ENCODE data around the gene DOK4.

DOK4 gene

DNA sequence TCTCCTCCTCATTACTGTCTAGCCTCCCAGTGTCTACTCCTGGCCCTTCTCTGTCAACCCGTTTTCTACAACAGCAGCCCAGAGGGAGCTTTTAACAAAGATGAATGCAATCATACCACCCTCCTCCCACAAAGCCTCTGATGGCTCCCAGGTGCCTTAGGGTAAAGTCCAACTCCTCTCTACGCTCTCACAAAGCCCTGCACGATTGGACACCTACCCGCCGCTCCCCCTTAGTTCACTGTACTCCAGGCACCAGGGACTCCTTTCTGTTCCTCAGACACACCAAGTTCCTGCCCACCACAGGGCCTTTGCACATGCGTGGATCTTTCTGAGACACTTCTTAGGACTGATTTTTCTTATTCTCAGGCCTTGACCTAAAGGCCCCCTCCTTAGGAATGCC, 32.6 kb upstream of the DOK4 start:
- no peak for DNase-seq

DNA sequence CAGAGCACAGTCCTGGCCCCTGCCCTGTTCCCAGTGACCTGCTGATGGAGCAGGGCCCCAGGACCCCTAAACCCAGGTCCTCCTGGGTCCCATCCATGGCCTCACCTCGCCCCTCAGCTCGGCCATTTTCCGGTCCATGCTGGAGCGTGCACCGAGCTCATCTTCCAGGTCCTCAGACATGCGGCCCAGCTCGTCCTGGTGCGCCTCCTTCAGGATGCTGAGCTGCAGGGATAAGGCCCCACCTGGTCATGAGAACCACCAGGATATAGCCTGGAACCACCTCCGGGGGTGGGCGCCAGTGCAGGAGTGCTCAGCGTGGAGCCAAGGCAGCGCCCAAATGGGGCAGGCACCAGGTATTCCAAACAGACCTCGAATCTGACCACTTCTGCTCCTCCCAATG, 32.2 kb upstream of the DOK4 start:
- no peak for DNase-seq

DNA sequence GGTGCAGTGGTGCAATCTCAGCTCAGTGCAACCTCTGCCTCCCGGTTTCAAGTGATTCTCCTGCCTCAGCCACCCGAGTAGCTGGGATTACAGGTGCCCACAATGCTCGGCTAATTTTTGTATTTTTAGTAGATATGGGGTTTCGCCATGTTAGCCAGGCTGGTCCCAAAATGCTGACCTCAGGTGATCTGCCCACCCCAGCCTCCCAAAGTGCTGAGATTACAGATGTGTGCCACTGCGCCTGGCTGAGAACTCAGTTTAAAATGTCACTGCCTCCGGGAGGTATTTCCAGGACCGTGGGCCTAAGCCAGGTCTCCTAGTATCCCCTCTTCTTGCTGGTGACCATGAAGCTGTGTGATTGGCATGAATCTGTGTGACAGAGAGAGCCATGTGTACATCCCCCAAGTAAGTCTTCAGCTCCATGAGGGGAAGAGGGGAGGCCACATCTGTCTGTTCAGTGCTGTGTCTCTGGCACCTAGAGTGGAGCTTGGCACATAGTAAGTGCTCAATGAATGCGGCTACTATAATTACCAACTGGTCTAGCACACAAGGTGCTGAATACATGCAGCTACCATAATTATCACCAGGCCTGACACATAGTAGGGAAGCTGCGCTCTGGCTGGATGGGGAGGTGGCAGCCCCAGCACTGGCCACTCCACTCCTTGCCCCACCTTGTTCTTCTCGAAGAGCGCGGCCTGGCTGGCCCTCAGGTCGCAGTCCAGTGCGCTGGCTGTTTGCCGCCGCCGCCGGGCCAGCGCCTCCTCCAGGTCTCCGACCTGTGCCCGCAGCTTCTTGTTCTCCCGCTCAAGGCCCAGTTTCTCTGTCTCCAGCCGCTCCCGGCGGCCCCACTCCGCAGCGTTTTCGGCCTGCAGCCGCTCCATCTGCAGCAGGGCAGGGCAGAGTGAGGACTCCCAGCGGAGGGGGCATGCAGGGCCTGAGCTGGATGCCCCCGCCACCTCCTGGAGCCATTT, 31.4 kb upstream of the DOK4 start:
- no peak for DNase-seq

DNA sequence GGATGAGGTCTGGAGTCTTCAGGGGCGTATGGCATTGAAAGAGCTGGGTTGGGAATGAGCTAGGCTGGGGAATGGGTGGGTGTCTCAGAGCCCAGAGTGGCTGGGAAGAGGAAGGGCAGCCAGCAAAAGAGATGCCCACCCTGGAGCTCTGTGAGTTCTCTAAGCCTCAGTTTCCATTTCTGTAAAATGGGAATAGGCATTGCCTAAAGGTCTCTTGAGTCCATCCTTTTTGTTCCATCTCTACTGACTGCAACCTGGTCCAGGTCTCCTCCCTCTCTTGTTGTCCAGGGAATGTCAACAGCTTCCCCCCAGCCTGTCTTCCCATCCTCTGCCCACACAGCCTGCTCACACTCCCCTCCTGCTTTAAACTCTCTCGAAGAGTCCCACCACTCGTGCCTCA, 30.5 kb upstream of the DOK4 start:
- no peak for DNase-seq

DNA sequence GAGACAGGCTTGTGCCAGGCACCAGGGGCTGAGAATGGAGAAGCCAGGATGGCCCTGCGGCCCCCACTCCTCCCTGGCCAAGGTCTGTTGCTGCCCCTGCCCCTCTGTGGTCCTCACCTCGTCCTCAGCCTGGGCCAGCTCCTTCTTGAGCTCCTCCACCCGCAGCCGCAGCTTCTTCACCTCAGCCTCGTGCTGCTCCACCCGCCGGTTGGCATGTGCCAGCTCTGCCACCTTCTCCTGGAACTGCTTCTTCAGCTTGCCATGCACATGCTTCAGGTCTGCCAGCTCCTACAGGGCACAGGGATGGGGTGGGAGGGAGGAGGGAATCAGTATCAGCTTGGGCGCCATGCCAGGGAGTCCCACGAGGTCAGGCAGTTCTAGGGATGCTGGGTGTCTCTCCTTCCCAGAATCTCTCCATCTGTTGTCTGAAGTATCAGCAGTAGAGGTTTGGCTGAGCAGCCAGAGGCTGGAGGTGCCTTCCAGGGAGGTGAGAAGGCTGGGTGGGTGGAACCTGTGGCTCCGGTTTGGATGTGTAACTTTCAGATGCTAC, 30.0 kb upstream of the DOK4 start:
- DNase-seq: no peak

DNA sequence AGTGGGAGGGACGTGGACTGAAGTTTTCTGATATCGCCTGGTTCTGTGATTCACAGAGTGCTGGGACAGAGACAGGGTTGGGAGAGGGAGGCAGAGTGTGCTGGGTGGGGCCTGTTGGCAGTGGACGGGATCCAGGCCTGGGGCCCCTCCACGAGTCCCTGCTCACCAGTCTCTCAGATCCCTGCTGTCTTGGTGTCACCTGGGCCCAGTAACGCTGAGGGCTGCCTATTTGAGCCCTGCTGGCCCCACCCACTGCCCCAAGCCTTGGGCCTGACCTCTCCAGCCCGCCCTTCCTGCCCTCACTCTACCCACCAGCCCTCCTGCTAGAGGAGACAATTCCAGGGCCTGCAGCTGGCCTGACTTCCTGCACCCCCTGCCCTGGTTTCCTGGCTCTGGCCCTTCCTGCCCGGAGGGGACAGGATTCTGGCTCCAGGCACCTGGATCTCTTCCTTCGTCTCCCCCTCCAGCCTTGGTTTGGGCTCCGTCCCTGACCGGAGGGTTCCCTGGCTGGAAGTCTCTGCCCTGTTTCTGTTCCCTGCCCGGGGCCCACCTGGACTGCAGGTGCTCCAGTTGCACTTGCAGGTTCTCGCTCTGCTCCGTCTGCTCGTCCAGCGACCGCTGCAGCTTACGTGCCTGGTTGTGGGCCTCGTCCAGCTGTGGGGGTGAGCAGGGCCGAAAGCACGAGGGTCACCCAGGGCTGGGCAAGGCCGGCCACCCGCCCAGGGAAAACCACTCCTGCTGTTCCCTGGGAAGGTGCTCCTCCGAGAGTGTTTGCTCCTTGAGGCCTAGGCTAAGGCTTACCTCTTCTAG, 28.7 kb upstream of the DOK4 start:
- no peak for DNase-seq

DNA sequence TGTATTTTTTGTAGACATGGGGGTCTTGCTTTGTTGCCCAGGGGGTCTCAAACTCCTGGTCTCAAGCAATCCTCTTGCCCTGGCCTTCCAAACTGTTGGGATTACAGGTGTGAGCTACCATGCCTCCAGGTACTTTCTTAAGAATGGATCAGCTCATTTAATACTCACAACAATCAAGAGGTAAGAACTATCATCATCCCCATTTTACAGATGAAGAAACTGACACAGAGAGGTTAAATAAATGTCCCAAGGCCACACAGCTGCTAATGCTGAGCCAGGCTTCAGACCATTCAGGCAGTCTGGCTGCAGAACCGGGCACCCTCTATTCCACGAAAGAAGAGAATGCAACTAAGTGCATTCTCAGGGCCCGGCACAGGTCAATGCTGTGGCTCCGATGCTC, 28.1 kb upstream of the DOK4 start:
- DNase-seq: no peak

DNA sequence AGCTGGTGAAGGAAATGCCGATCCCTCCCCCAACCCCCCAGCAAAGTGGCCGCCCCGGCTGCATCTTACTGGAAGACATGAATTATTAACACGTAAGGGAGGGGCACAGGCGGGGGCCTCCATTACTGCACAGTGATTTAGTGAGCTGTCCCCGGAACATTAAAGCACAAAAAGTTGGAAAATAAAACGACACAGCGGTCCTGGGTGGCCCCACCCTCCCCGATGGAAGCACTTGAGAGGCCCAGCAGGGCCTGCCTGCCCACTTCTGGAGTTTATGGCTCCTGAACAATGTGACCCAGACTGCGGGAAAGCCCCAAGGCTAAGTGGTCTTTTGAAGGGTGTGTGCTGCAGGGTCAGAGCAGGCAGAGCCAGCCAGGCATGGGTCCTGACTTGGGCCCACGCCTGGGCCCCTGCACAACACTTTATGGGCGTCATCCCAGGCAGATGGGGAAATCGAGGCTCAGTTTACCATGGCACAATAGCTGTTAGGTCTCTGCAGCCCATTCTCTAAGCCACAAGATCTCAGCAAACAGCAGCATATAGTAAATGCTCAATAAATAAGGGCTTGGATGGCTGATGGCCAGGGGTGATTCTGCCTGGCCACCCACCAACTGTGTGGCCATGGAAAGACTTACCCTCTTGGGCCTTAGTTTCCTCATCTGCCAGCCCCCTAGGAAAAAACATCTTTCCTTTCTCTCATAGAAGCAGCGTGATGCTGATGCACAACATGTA, 27.2 kb upstream of the DOK4 start:
- DNase-seq: no peak

DNA sequence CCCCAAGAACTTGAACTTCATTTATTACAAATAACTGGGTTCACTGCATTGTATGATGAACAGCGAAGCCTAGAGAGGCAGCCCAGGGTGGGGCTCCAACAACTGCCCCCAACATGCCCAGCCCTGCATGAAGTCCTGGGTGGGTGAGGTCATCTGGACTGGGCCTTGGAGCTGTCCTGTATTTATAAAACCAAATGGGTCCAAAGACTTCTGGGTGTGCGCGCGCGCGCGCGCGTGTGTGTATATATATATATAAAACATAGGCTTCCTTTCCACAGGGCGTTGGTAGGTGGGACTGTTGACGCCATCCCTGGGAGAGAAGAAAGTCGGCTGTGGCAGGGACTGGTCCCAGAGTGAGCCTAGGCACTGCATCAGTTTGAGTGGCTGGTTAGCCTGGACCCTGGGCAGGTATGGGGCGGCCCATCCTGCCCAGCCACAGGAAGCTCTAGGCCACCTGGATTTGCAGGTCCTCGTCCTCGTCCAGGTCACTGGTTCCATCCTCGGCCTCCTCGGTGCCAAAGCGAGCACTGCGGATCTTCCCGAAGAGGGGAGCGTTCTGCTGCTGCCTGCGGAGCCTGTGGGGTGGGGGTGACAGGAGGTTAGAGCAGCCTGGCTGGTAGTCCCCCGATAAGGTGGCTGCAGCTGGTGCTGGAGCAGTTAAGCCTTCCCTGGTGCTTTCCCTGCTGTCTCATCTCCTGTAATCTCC, 26.2 kb upstream of the DOK4 start:
- no peak for DNase-seq

DNA sequence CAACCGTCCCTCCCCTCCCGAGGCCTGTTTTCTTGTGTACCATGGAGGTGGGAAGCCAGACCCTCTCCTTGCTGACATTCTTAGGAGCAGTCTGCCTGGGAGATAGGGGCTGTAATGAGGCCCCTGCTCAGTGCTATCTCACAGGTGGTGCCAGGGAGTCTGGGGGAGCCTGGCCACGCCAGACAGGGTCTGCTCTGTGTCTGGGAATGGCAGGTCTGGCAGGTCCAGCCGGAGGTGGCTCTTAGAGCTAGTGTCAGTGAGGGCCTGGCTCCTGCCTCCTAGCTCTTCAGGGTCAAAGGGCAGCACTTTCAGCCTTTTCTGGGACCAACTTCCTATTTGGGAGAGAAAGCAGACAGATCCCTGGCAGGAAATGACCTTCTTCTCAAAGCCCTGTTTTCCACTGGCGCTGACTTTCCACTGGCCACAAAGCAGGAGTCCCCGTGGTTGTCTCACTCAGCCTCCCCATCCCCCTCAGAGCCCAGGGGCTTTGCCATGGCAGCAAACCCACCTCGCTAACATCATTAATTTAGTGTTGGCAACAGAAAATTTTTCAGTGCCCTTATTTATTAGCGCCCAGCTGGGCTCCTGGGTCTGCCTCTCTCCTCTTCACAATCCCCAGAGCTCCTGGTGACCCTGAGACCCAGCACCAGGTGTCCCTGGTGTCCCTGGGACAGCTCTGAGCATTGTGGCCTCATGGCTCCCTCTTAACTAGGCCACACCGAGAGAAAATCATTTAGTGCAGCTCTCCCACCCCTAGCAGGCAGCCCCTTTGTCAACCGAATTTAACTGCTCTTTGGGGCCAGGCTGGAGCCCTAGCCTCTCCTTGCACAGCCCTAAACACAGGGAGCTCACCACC, 24.0 kb upstream of the DOK4 start:
- no peak for DNase-seq

DNA sequence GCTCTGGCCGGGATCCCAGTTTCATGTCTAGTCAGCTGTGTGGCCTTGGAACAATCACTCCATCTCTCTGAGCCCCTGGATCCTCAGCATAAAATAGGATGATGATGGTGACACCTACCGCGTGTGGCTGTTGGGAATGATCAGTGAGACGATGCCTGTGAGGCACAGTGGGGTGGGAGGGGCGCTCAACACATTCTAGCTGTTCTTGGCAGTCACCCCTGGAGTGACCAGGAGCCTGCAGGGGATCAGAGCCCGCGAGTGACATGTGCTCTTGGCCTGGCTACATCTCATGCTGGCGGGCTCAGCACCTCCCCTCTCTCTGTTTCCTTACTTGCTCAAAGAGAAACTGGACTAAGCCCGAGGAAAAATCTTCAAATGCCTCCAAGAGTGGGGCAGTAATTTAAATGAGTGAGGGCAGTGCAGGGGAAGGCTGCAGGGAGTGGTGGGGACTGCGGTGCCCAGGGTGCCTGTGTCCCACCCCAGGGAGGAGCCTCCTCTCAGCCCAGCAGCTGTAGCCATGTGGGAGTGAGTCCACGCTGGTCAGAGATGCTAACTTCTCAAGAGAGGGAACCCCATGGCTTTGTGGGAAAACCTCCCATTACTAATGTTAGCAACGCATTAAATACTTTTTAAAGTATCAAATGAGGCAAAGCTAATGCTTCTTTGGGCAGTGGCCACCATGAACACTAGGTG, 23.1 kb upstream of the DOK4 start:
- DNase-seq: no peak

DNA sequence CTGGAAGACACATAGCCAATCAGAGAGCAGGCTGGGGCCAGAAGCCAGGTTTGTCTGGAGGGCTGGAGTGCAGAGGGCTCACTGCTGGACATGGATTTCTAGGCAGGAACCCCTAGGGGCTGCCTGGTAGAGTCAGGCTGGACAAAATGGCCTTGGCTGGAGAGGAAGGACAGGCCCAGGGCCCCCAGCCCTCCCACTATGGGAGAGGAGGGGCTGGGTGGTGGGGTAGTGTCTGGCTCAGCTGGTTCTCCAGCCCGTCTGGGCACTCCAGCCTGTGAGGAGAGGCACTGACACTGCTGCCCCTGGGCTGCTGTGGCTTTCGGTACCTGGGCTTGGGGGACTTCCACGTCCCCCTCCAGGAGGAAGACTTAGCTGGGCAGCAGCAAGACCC, 21.7 kb upstream of the DOK4 start:
- no peak for DNase-seq

DNA sequence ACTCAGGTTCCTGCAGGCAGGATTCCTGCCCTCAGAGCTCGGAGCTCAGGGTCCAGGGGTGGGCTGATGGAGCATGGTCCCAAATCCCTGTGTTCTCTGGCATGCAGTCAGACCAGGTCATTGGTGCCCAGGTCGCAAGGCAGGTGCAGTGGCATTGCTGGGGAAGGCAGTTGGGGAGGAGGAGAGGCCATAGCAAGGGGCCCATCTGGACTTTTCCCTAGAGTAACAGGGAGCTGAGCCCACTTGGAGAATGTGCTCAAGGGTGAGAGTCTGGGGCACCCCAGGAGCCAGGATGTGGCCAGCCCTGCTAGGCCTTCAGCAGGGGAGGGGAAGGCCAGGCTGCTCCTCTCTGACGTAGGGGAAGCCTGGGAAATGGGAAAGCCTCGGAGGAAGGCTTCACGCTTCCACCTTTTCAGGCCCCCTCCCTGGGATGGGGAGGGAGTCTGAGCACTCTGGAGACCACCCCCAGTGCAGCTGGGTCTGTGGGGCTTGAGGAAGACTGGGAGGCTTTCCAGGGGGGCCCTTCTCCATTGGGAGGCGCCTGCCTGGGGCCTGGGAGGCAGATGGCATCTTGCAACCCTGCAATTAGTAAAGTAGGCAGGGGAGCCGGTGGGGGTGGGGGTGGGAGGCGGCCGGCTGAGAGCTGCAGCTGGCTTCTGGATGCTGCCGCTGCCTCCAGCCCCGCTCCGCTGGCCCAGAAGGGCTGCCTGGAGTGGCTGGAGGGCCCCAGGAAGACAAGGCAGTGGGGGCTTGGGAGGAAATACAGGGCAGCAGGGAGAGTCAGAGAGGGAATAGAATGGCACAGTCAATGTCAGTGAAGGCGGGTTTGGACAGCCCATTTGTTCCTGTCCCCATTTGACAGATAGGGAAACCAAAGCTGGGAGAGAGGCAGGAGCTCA, 21.1 kb upstream of the DOK4 start:
- no peak for DNase-seq

DNA sequence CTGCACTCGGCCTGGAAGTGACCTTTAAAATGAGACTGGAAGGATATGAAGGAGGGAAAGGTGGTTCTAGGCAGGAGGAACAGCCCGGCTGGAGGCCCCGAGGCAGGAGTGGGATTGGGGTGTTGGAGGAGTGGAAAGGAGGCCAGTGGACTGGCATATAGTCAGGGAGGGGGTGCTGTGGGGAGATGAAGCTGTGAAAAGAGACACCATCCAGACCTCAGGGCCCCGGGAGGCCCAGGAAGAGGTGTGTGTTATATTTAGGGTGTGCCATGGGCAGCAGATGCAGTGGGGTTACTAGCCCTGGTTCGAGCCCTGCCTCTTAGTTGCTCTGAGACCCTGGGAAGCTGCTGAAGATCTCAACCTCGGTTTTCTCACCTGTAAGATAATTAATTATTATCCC, 18.9 kb upstream of the DOK4 start:
- DNase-seq: no peak

DNA sequence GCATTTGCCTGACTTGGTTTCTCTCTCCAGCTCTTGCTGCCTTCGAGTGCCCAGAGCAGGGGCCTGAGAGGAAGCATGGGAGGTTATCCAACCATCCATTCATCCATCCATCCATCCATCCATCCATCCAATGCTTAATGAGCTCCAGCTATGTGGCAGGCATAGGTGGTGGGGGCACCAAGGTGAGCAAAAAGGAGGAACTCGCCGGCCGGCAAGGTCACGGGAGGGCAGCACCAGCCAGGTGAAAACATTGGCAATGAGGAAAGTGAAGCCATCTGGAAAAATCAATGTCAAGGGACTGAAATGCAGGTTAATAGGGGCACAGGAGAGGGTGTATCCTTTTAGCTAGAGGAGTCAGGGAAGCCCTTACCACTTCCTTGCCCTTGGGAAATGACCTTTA, 18.2 kb upstream of the DOK4 start:
- no peak for DNase-seq

DNA sequence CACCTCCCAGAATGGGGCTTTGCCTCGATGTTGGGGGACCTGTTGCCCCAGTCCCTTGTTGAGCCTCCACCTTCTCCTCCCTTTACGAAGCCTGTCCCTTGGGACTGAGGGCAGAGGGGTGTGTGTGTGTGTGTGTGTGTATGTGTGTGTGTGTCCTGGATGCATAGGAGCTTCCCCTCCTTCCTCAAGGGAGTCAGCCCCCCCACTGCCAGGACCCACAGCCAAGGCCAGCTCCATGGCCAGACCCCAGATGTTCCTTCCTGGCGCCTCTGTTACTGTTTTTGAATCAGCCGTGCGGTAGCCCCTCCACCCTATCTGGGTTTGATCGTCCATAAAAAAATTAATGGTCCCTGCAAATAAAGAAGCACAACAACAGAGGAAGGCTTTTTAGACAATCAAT, 17.7 kb upstream of the DOK4 start:
- DNase-seq: no peak

DNA sequence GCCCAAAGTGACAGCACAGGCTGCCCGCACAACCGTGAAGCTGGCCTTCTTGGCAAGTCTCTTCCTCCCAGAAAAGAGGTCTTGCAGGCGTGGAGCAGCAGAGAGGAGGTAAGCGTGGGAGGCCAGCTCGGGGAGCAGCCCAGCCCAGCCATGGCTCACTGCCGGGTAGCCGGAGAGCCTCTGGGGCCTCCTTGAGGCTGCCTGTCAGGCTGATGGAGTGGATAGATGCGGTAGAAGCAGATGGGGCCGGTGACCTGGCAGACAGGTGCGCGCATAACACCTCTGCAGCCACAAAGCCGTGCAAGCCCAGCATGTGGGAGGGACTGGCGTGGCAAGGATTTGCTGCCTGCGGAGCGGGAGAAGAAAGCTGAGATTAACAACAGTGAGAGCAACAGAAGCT, 17.1 kb upstream of the DOK4 start:
- DNase-seq: no peak

DNA sequence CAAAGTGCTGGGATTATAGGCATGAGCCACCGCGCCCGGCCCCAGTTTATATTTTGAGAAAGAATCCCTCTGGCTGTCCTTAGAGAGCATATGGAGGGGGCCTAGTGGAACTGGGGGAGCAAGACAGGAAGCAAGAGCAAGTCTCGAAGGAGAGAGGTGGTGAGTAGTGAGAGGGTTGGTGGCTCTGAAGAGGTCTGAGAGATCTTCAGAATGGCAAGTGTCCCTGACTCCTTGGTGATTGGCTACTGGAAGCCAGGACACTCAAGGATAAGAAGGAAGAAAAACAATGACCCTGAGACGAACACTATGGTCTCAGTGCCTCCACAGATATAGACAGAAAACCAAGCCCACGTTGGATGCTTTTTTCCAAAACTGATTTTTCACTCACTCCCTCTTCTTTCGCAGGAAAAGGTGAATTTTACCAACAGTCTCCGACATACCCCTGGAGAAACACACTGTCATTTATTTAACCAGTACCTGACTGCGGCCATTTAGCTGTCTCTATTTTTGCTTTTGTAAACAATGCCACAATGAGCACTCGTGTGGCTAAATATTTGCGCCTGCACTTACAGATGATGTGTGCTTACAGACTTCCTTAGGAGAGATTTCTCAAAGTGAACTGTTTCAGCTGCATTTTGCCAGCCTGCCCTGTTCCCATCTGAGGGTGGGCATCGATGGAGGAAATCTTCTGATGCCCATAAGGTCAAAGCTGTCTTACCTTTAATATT, 15.9 kb upstream of the DOK4 start:
- no peak for DNase-seq

DNA sequence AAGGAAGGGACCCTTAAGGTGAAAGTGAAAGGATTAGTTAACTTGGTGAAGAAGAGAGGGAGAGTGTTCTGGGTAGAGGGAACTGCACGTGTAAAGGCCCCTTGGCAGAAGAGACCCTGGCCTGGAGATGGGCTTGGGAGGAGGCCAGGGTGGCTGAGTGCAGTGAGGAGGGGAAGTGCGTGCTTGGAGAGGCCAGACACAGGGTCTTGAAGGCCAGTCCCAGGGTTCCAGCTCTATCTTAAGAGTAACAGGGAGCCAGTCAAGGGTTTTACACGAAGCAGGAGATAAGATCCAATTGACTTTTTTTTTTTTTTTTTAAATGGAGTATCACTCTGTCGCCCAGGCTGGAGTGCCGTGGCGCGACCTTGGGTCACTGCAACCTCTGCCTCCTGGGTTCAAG, 15.2 kb upstream of the DOK4 start:
- no peak for DNase-seq

Measured in CD4-positive, alpha-beta T cell treated with Interleukin-21 for 1 hour (primary cell).